GM12865 (cell line): ENCODE measurements around the gene FHL1.

Experiments
- DNase-seq: peaks from one replicate; pipeline ENCODE4 v3.0.0; 2010; ENCODE audit warnings: low read depth
- H3K4me3 ChIP-seq: 2 replicates; pipeline ENCODE4 v1.5.1; 2011; ENCODE audit warnings: mild to moderate bottlenecking, low read depth, low read length, control low read depth
- CTCF ChIP-seq: IDR thresholded peaks from 2 replicates; pipeline ENCODE4 v1.5.1; 2011; ENCODE audit warnings: low read length, control low read depth, low read depth, inconsistent platforms; ENCODE audit not compliant: insufficient read depth; ENCODE audit errors: missing control alignments

FHL1 gene

GRCh38 chrX:136246201-136246600, 98.9 kb downstream of the FHL1 start:
- no peak for DNase-seq
- no peak overlapping the region for H3K4me3 ChIP-seq
- no peak for TF ChIP-seq CTCF

GRCh38 chrX:136250191-136251040, 103.1 kb downstream of the FHL1 start:
- TF ChIP-seq CTCF = no peak
- peak overlapping the region; percentile 78 for H3K4me3 ChIP-seq
- DNase-seq = peak; percentile 8

- H3K4me3 ChIP-seq = peak within 1 kb of the TSS; percentile 78
- DNase-seq = peak; percentile 70
- no peak for TF ChIP-seq CTCF
Measured at GRCh38 chrX:136251041-136251991, 104.0 kb downstream of the FHL1 start, which contains the start of gene MAP7D3. MAP7D3 (minus strand) TSS chrX:136251400; CDS start chrX:136251358, 42 bp downstream.

- DNase-seq = no peak
- no peak overlapping the region for H3K4me3 ChIP-seq
- TF ChIP-seq CTCF = no peak
Measured at GRCh38 chrX:136255541-136255940, 108.2 kb downstream of the FHL1 start.

GRCh38 chrX:136256026-136256425, 108.7 kb downstream of the FHL1 start:
- no peak overlapping the region for H3K4me3 ChIP-seq
- no peak for DNase-seq
- no peak for TF ChIP-seq CTCF

GRCh38 chrX:136258951-136259350, 111.6 kb downstream of the FHL1 start:
- no peak for TF ChIP-seq CTCF
- no peak overlapping the region for H3K4me3 ChIP-seq
- no peak for DNase-seq
